HEK293 (cell line): Measurements from ENCODE around the gene NCAPG2.

ENCODE experiments used
- CTCF ChIA-PET: fragments of 350-600 bp; formaldehyde crosslinking; extraction: SDS; loops from one replicate; lab custom pipeline; 2021; ENCODE audit warnings: antibody characterized with exemption; lab: Yijun Ruan, JAX
- POLR2A ChIA-PET: fragments of 300-600 bp; formaldehyde crosslinking; extraction: SDS; loops from one replicate; lab custom pipeline; 2020; ENCODE audit warnings: antibody characterized with exemption, inconsistent platforms; lab: Yijun Ruan, JAX
- H3K27ac ChIP-seq: fragments of 200-500 bp; sonication (Bioruptor generic); 2 replicates; pipeline ENCODE4 v1.5.1; 2014; ENCODE audit warnings: low read depth, low read length, control low read depth, inconsistent platforms; ENCODE audit errors: extremely low read depth
- H3K36me3 ChIP-seq, 2 experiments: fragments of 200-500 bp in 1 of 2; sonication (Bioruptor generic) in 1 of 2; 1 replicate in 1 of 2; 2 replicates in 1 of 2; pipeline ENCODE4 v1.5.1; 2014 to 2017; ENCODE audit warnings: inconsistent platforms in 2 of 2, low read length in 2 of 2; ENCODE audit not compliant: control insufficient read depth in 2 of 2, insufficient read depth in 1 of 2
- H3K4me1 ChIP-seq: fragments of 200-500 bp; sonication (Bioruptor generic); 2 replicates; pipeline ENCODE4 v1.5.1; 2014; ENCODE audit warnings: mild to moderate bottlenecking, low read length, inconsistent platforms; ENCODE audit not compliant: control insufficient read depth, insufficient read depth
- H3K4me3 ChIP-seq: 2 replicates; pipeline ENCODE4 v1.5.1; 2011; ENCODE audit warnings: low read depth, mild to moderate bottlenecking, control low read depth, low read length, moderate library complexity
- H3K9me3 ChIP-seq: fragments of 200-500 bp; sonication (Bioruptor generic); 2 replicates; pipeline ENCODE4 v1.5.1; 2014; ENCODE audit warnings: low read depth, low read length, inconsistent platforms; ENCODE audit not compliant: control insufficient read depth, insufficient read depth
- FEZF1 ChIP-seq: fragments of 450-650 bp; formaldehyde crosslinking; IDR thresholded peaks from 2 replicates; pipeline ENCODE4 v1.5.1; 2016; ENCODE audit warnings: missing biosample characterization, missing genetic modification characterization
- GLIS1 ChIP-seq: fragments of 450-650 bp; formaldehyde crosslinking; IDR thresholded peaks from 2 replicates; pipeline ENCODE4 v1.5.1; 2016; ENCODE audit warnings: missing biosample characterization, missing genetic modification characterization
- INSM2 ChIP-seq: fragments of 450-650 bp; formaldehyde crosslinking; IDR thresholded peaks from 2 replicates; pipeline ENCODE4 v1.5.1; 2016; ENCODE audit warnings: missing biosample characterization, missing genetic modification characterization
- KLF1 ChIP-seq: fragments of 450-650 bp; formaldehyde crosslinking; IDR thresholded peaks from 2 replicates; pipeline ENCODE4 v1.5.1; 2016; ENCODE audit warnings: missing biosample characterization, missing genetic modification characterization
- RBAK ChIP-seq: fragments of 450-650 bp; formaldehyde crosslinking; IDR thresholded peaks from 2 replicates; pipeline ENCODE4 v1.5.1; 2016; ENCODE audit warnings: missing biosample characterization, missing genetic modification characterization
- SALL2 ChIP-seq: fragments of 450-650 bp; formaldehyde crosslinking; IDR thresholded peaks from 2 replicates; pipeline ENCODE4 v1.5.0; 2017; ENCODE audit warnings: missing biosample characterization, mild to moderate bottlenecking, missing genetic modification characterization, borderline replicate concordance
- SCRT2 ChIP-seq: fragments of 450-650 bp; formaldehyde crosslinking; IDR thresholded peaks from 2 replicates; pipeline ENCODE4 v1.5.1; 2016; ENCODE audit warnings: missing biosample characterization, missing genetic modification characterization
- TSHZ1 ChIP-seq: fragments of 450-650 bp; formaldehyde crosslinking; IDR thresholded peaks from 2 replicates; pipeline ENCODE4 v1.5.1; 2016; ENCODE audit warnings: missing biosample characterization, missing genetic modification characterization, borderline replicate concordance
- ZBTB48 ChIP-seq: fragments of 450-650 bp; formaldehyde crosslinking; IDR thresholded peaks from 2 replicates; pipeline ENCODE4 v1.5.1; 2016; ENCODE audit warnings: missing biosample characterization, missing genetic modification characterization
- ZBTB49 ChIP-seq: fragments of 450-650 bp; formaldehyde crosslinking; IDR thresholded peaks from 2 replicates; pipeline ENCODE4 v1.5.1; 2016; ENCODE audit warnings: missing biosample characterization, missing genetic modification characterization, low read depth
- ZFP3 ChIP-seq: fragments of 450-650 bp; formaldehyde crosslinking; IDR thresholded peaks from 2 replicates; pipeline ENCODE4 v1.5.1; 2016; ENCODE audit warnings: low read depth, missing biosample characterization, missing genetic modification characterization
- ZNF146 ChIP-seq: fragments of 450-650 bp; formaldehyde crosslinking; IDR thresholded peaks from 2 replicates; pipeline ENCODE4 v1.5.1; 2016; ENCODE audit warnings: missing biosample characterization, missing genetic modification characterization
- ZNF174 ChIP-seq: fragments of 450-650 bp; formaldehyde crosslinking; IDR thresholded peaks from 2 replicates; pipeline ENCODE4 v1.5.0; 2017; ENCODE audit warnings: missing biosample characterization, mild to moderate bottlenecking, missing genetic modification characterization
- ZNF214 ChIP-seq: fragments of 450-650 bp; formaldehyde crosslinking; IDR thresholded peaks from 2 replicates; pipeline ENCODE4 v1.5.1; 2017; ENCODE audit warnings: missing biosample characterization, mild to moderate bottlenecking, missing genetic modification characterization, borderline replicate concordance
- ZNF239 ChIP-seq: fragments of 450-650 bp; formaldehyde crosslinking; IDR thresholded peaks from 2 replicates; pipeline ENCODE4 v1.5.1; 2016; ENCODE audit warnings: missing biosample characterization, missing genetic modification characterization
- ZNF26 ChIP-seq: fragments of 450-650 bp; formaldehyde crosslinking; IDR thresholded peaks from 2 replicates; pipeline ENCODE4 v1.5.1; 2016; ENCODE audit warnings: missing biosample characterization, missing genetic modification characterization
- ZNF335 ChIP-seq: fragments of 450-650 bp; formaldehyde crosslinking; conservative IDR thresholded peaks from 2 replicates; pipeline ENCODE4 v1.5.1; 2016; ENCODE audit warnings: missing biosample characterization, missing genetic modification characterization
- ZNF391 ChIP-seq: fragments of 450-650 bp; formaldehyde crosslinking; IDR thresholded peaks from 2 replicates; pipeline ENCODE4 v1.5.1; 2016; ENCODE audit warnings: low read depth, missing biosample characterization, missing genetic modification characterization, borderline replicate concordance
- ZNF423 ChIP-seq: fragments of 450-650 bp; formaldehyde crosslinking; IDR thresholded peaks from 2 replicates; pipeline ENCODE4 v1.5.1; 2016; ENCODE audit warnings: missing biosample characterization, missing genetic modification characterization
- ZNF426 ChIP-seq: fragments of 450-650 bp; formaldehyde crosslinking; IDR thresholded peaks from 2 replicates; pipeline ENCODE4 v1.5.1; 2017; ENCODE audit warnings: missing biosample characterization, missing genetic modification characterization, mild to moderate bottlenecking, inconsistent platforms, moderate library complexity
- ZNF433 ChIP-seq: fragments of 450-650 bp; formaldehyde crosslinking; IDR thresholded peaks from 2 replicates; pipeline ENCODE4 v1.5.1; 2016; ENCODE audit warnings: missing biosample characterization, missing genetic modification characterization, low read depth
- ZNF48 ChIP-seq: fragments of 450-650 bp; formaldehyde crosslinking; IDR thresholded peaks from 2 replicates; pipeline ENCODE4 v1.5.1; 2016; ENCODE audit warnings: missing biosample characterization, missing genetic modification characterization
- ZNF660 ChIP-seq: fragments of 450-650 bp; IDR thresholded peaks from 2 replicates; pipeline ENCODE4 v1.5.1; 2018; ENCODE audit warnings: missing biosample characterization, mild to moderate bottlenecking, missing genetic modification characterization
- ZNF76 ChIP-seq: fragments of 450-650 bp; formaldehyde crosslinking; IDR thresholded peaks from 2 replicates; pipeline ENCODE4; 2016; ENCODE audit warnings: low read depth, missing biosample characterization, missing genetic modification characterization, borderline replicate concordance
- ZNF776 ChIP-seq: fragments of 450-650 bp; formaldehyde crosslinking; IDR thresholded peaks from 2 replicates; pipeline ENCODE4 v1.5.0; 2017; ENCODE audit warnings: missing biosample characterization, missing genetic modification characterization, borderline replicate concordance
- ZNF843 ChIP-seq: fragments of 450-650 bp; formaldehyde crosslinking; IDR thresholded peaks from 2 replicates; pipeline ENCODE4 v1.5.1; 2016; ENCODE audit warnings: missing biosample characterization, missing genetic modification characterization

The NCAPG2 gene

GRCh38 chr7:158685693-158686092, 18.9 kb downstream of the NCAPG2 start (continued):
- TF ChIP-seq TSHZ1 (tag by site-specific recombination) (no peak), INSM2 (no peak), ZNF239 (tag by site-specific recombination) (no peak), ZNF660 (tag by site-specific recombination) (no peak), FEZF1 (tag by site-specific recombination) (no peak), SALL2 (tag by site-specific recombination) (no peak), ZBTB48 (tag by site-specific recombination) (no peak)

GRCh38 chr7:158684329-158684728, 20.3 kb downstream of the NCAPG2 start:
- TF ChIP-seq SCRT2 (tag by site-specific recombination), result peak; percentile 27; the same call in 1 of the 2 replicates
- no peak for TF ChIP-seq ZNF48
- no peak for TF ChIP-seq ZNF426 (tag by site-specific recombination)
- Histone ChIP-seq H3K4me1 (no peaks in the 10 kb centered on the region), H3K4me3 (no peak overlapping the region), H3K36me3 (peaks cover 15 to 85% of the 10 kb centered on the region in 2 experiments), H3K9me3 (no peaks in the 10 kb centered on the region), H3K27ac (no peak overlapping the region)
- ChIA-PET POLR2A (no interaction called here), CTCF (no interaction called here)

GRCh38 chr7:158683541-158683940, 21.1 kb downstream of the NCAPG2 start:
- H3K9me3 ChIP-seq, result no peaks in the 10 kb centered on the region
- peaks cover 16 to 84% of the 10 kb centered on the region in 2 experiments for H3K36me3 ChIP-seq
- no peak overlapping the region for H3K4me3 ChIP-seq
- no peak overlapping the region for H3K27ac ChIP-seq
- ChIA-PET CTCF (no interaction called here), POLR2A (interaction anchor here (0.6 kb wide), 1 partner anchor 157 kb away, joined by 3 read pairs; no protein-coding TSS in a partner anchor)
- H3K4me1 ChIP-seq, result no peaks in the 10 kb centered on the region
- TF ChIP-seq ZNF423 (tag by site-specific recombination) (no peak), ZNF214 (tag by site-specific recombination) (no peak), ZNF776 (tag by site-specific recombination) (no peak), KLF1 (tag by site-specific recombination) (no peak), GLIS1 (tag by site-specific recombination) (no peak), ZNF843 (tag by site-specific recombination) (no peak), ZNF433 (tag by site-specific recombination) (no peak), ZNF76 (tag by site-specific recombination) (no peak), ZNF174 (no peak), ZNF146 (tag by site-specific recombination) (no peak), ZBTB49 (tag by site-specific recombination) (no peak), ZNF391 (tag by site-specific recombination) (no peak), ZNF26 (tag by site-specific recombination) (no peak), ZFP3 (tag by site-specific recombination) (no peak), ZNF335 (tag by site-specific recombination) (no peak), RBAK (tag by site-specific recombination) (no peak)
